ENCODE measurements around the gene APPL2.

DNA sequence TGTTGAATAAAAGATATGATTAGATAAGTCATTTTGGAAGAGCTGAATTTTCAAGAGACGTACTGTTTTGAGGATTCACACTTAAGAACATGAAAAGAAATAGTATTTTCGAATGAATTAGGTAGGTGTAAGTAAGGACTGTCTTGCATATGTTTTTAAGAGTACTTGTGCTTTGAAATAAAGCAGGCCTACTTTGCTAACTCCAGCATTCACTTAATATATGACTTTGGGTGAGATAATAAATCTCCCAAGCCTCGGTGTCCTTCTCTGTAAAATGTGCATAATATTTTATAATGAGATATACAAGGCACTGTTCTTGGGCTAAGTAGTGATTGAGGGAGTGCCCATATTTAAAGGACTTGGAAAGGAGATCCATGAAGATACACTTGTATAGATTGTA is 73.8 kb downstream of the APPL2 start:
- TF ChIP-seq EZH2phosphoT487 (IDR thresholded peaks at IDR 0.05; ENCODE audit: insufficient read depth, low read depth) (no peak), EZH2 (IDR thresholded peaks at IDR 0.05; ENCODE audit: insufficient read depth, poor library complexity, severe bottlenecking) (no peak)
